ENCODE results near the gene ADAM11.

Gene ADAM11

GRCh38 chr17:44831371-44831770 is 72.6 kb downstream of the ADAM11 start:
- Histone ChIP-seq H3K9me3 (ENCODE audit: insufficient read depth, low read length) (no peaks in the 10 kb centered on the region), H3K79me2 (ENCODE audit: insufficient read depth, low read length) (peaks cover 30% of the 10 kb centered on the region), H3K4me3 (ENCODE audit: insufficient read depth, low read length, poor library complexity, severe bottlenecking) (no peak overlapping the region), H3K9ac (ENCODE audit: low read length) (0 out of 2 replicates have a peak overlapping the region, but pooled peaks have one; percentile 82), H2AFZ (ENCODE audit: low read depth, low read length, severe bottlenecking) (no peak overlapping the region), H3K4me2 (ENCODE audit: low read depth, low read length, poor library complexity, severe bottlenecking) (no peak overlapping the region), H4K20me1 (ENCODE audit: low read depth, low read length) (no peaks in the 10 kb centered on the region), H3K27me3 (ENCODE audit: low read length) (no peaks in the 10 kb centered on the region), H3K9me2 (replicated peaks; ENCODE audit: insufficient read depth, low read length) (no peaks in the 10 kb centered on the region), H3K36me3 (ENCODE audit: low read length) (no peaks in the 10 kb centered on the region), H3K27ac (ENCODE audit: low read depth, low read length) (no peak overlapping the region), H3F3A (ENCODE audit: insufficient read depth) (peaks cover 20% of the 10 kb centered on the region)
- TF ChIP-seq EZH2phosphoT487 (conservative IDR thresholded peaks at IDR 0.05; ENCODE audit: low read length) (no peak), CTCF (IDR thresholded peaks at IDR 0.05; ENCODE audit: insufficient read depth, low read length, poor library complexity, severe bottlenecking) (no peak)
